Activated T-helper 1 cell treated with anti-CD3 and anti-CD28 coated beads, Interleukin-12 subunit alpha, Interleukin-12 subunit beta, Interleukin-2, Interleukin-4 antibody, amounts not matched to agents 30 ng/mL and 10 ng/mL and 1 ng/mL, durations not matched to agents 14 hours and 24 hours and 36 hours (primary cell): ENCODE data around the gene EXOG. TPM values are rescaled to one million over a fixed set of nuclear protein-coding genes. Genes with fewer than 3 reads are reported as not detected.

Experiments used
- DNase-seq: peaks from one replicate; pipeline ENCODE4 v3.0.0; 2021; ENCODE audit warnings: low spot score
- H3K27ac Mint-ChIP-seq: one replicate; pipeline ENCODE4 v1.8.0; 2021; ENCODE audit warnings: mild to moderate bottlenecking, mixed read lengths
- H3K27me3 Mint-ChIP-seq: one replicate; pipeline ENCODE4 v1.8.0; 2022; ENCODE audit warnings: mild to moderate bottlenecking, moderate library complexity, mixed read lengths; ENCODE audit not compliant: insufficient read depth
- H3K36me3 Mint-ChIP-seq: one replicate; pipeline ENCODE4 v1.8.0; 2021; ENCODE audit warnings: low read depth, mixed read lengths
- H3K4me1 Mint-ChIP-seq: one replicate; pipeline ENCODE4 v1.8.0; 2021; ENCODE audit warnings: low read depth, mixed read lengths
- H3K4me3 Mint-ChIP-seq: one replicate; pipeline ENCODE4 v1.8.0; 2021; ENCODE audit warnings: mild to moderate bottlenecking, moderate library complexity, mixed read lengths
- H3K9me3 Mint-ChIP-seq: one replicate; pipeline ENCODE4 v1.8.0; 2021; ENCODE audit warnings: mixed read lengths
- intact Hi-C: fragments of 100-400 bp; cut with micrococcal nuclease; formaldehyde crosslinking; loops from one replicate; pipeline ENCODE4 v1.15.1; 2024
- total RNA-seq: library from RNA; stranded (reverse); gene quantifications from 2 replicates; pipeline ENCODE4 v1.2.3, GENCODE V29; 2022

EXOG gene
- total RNA-seq, 1 donor from 2014 or later: 21.6 TPM

- peaks cover 12% of the 10 kb centered on the region for H3K4me1 Mint-ChIP-seq
- H3K4me3 Mint-ChIP-seq: no peak overlapping the region
- intact Hi-C loops: no loop called here
- no peaks in the 10 kb centered on the region for H3K27me3 Mint-ChIP-seq
- no peak for DNase-seq
- H3K27ac Mint-ChIP-seq: no peak overlapping the region
- peaks cover 12% of the 10 kb centered on the region for H3K36me3 Mint-ChIP-seq
- no peaks in the 10 kb centered on the region for H3K9me3 Mint-ChIP-seq
These were observed 18.9 kb upstream of the EXOG start for GRCh38 chr3:38477057-38477820.

GRCh38 chr3:38477839-38478450 lies 18.2 kb upstream of the EXOG start:
- DNase-seq: no peak
- intact Hi-C loops: no loop called here
- no peaks in the 10 kb centered on the region for H3K27me3 Mint-ChIP-seq
- H3K27ac Mint-ChIP-seq: no peak overlapping the region
- no peaks in the 10 kb centered on the region for H3K9me3 Mint-ChIP-seq
- H3K4me3 Mint-ChIP-seq: no peak overlapping the region
- H3K36me3 Mint-ChIP-seq: peaks cover 15% of the 10 kb centered on the region
- peaks cover 7% of the 10 kb centered on the region for H3K4me1 Mint-ChIP-seq

GRCh38 chr3:38478901-38479300 lies 17.2 kb upstream of the EXOG start:
- Mint-ChIP-seq H3K4me1 (no peaks in the 10 kb centered on the region), H3K4me3 (no peak overlapping the region), H3K27me3 (no peaks in the 10 kb centered on the region), H3K36me3 (peaks cover 21% of the 10 kb centered on the region), H3K9me3 (no peaks in the 10 kb centered on the region), H3K27ac (no peak overlapping the region)
- DNase-seq: no peak
- intact Hi-C loops: no loop called here

GRCh38 chr3:38479431-38480092 lies 16.6 kb upstream of the EXOG start:
- Mint-ChIP-seq H3K4me3 (no peak overlapping the region), H3K4me1 (no peaks in the 10 kb centered on the region)
- peak; percentile 21 for DNase-seq

GRCh38 chr3:38480093-38480445 lies 16.1 kb upstream of the EXOG start:
- no peaks in the 10 kb centered on the region for H3K27me3 Mint-ChIP-seq

More at GRCh38 chr3:38479431-38480092, 16.6 kb upstream of the EXOG start:
- Mint-ChIP-seq H3K36me3 (peaks cover 21% of the 10 kb centered on the region), H3K27me3 (no peaks in the 10 kb centered on the region), H3K9me3 (no peaks in the 10 kb centered on the region), H3K27ac (no peak overlapping the region)
- intact Hi-C loops: loop anchor here (1.0 to 5.0 kb wide), 5 partner anchors 133 to 622 kb away; partner anchors contain the start of genes ACAA1, MYD88 and XYLB

GRCh38 chr3:38480930-38481329 lies 15.2 kb upstream of the EXOG start:
- intact Hi-C loops: loop anchor here (1.0 to 5.0 kb wide), 5 partner anchors 135 to 624 kb away; partner anchors contain the start of genes ACAA1, MYD88 and XYLB
- Mint-ChIP-seq H3K9me3 (no peaks in the 10 kb centered on the region), H3K27me3 (no peaks in the 10 kb centered on the region), H3K4me3 (no peak overlapping the region), H3K36me3 (peaks cover 25% of the 10 kb centered on the region), H3K27ac (no peak overlapping the region), H3K4me1 (no peaks in the 10 kb centered on the region)
- DNase-seq: no peak

More at GRCh38 chr3:38480093-38480445, 16.1 kb upstream of the EXOG start:
- Mint-ChIP-seq H3K9me3 (no peaks in the 10 kb centered on the region), H3K4me3 (no peak overlapping the region), H3K36me3 (peaks cover 25% of the 10 kb centered on the region), H3K27ac (no peak overlapping the region), H3K4me1 (no peaks in the 10 kb centered on the region)
- no peak for DNase-seq
- intact Hi-C loops: loop anchor here (1.0 to 5.0 kb wide), 5 partner anchors 134 to 623 kb away; partner anchors contain the start of genes ACAA1, MYD88 and XYLB

GRCh38 chr3:38482951-38483350 lies 13.2 kb upstream of the EXOG start:
- Mint-ChIP-seq H3K27ac (no peak overlapping the region), H3K27me3 (no peaks in the 10 kb centered on the region), H3K36me3 (peaks cover 27% of the 10 kb centered on the region), H3K4me1 (peaks cover 16% of the 10 kb centered on the region), H3K4me3 (no peak overlapping the region), H3K9me3 (no peaks in the 10 kb centered on the region)
- no peak for DNase-seq
- intact Hi-C loops: loop anchor here (5.0 kb wide), 2 partner anchors 346 to 626 kb away; partner anchors contain the start of genes ACAA1 and MYD88

- intact Hi-C loops: no loop called here
- DNase-seq: no peak
- Mint-ChIP-seq H3K4me1 (peaks cover 16% of the 10 kb centered on the region), H3K36me3 (peaks cover 14% of the 10 kb centered on the region), H3K9me3 (no peaks in the 10 kb centered on the region), H3K27me3 (no peaks in the 10 kb centered on the region), H3K4me3 (no peak overlapping the region), H3K27ac (no peak overlapping the region)
These were observed 8.8 kb upstream of the EXOG start for GRCh38 chr3:38487323-38487722.

GRCh38 chr3:38488949-38489348 lies 7.2 kb upstream of the EXOG start:
- no peaks in the 10 kb centered on the region for H3K27me3 Mint-ChIP-seq
- H3K27ac Mint-ChIP-seq: no peak overlapping the region
- no peak for DNase-seq
- H3K9me3 Mint-ChIP-seq: no peaks in the 10 kb centered on the region
- no peak overlapping the region for H3K4me3 Mint-ChIP-seq
- intact Hi-C loops: no loop called here
- peaks cover 6% of the 10 kb centered on the region for H3K36me3 Mint-ChIP-seq
- peaks cover 16% of the 10 kb centered on the region for H3K4me1 Mint-ChIP-seq

GRCh38 chr3:38489766-38490165 lies 6.4 kb upstream of the EXOG start:
- H3K27me3 Mint-ChIP-seq: no peaks in the 10 kb centered on the region
- DNase-seq: no peak
- no peak overlapping the region for H3K4me3 Mint-ChIP-seq
- no peak overlapping the region for H3K27ac Mint-ChIP-seq
- no peaks in the 10 kb centered on the region for H3K9me3 Mint-ChIP-seq
- peaks cover 16% of the 10 kb centered on the region for H3K4me1 Mint-ChIP-seq
- H3K36me3 Mint-ChIP-seq: peaks cover 5% of the 10 kb centered on the region
- intact Hi-C loops: loop anchor here (10.0 kb wide), 1 partner anchor 895 kb away; the partner anchor contains the start of gene SLC25A38

GRCh38 chr3:38490281-38491030 lies 5.7 kb upstream of the EXOG start:
- Mint-ChIP-seq H3K9me3 (no peaks in the 10 kb centered on the region), H3K4me3 (no peak overlapping the region), H3K27ac (no peak overlapping the region), H3K4me1 (peaks cover 16% of the 10 kb centered on the region), H3K27me3 (no peaks in the 10 kb centered on the region), H3K36me3 (peaks cover 2% of the 10 kb centered on the region)
- intact Hi-C loops: loop anchor here (10.0 kb wide), 1 partner anchor 894 kb away; the partner anchor contains the start of gene SLC25A38
- no peak for DNase-seq

GRCh38 chr3:38491215-38491614 lies 4.9 kb upstream of the EXOG start:
- peaks cover 2% of the 10 kb centered on the region for H3K36me3 Mint-ChIP-seq
- no peak overlapping the region for H3K27ac Mint-ChIP-seq
- no peaks in the 10 kb centered on the region for H3K9me3 Mint-ChIP-seq
- intact Hi-C loops: loop anchor here (10.0 kb wide), 1 partner anchor 894 kb away; the partner anchor contains the start of gene SLC25A38
- no peak overlapping the region for H3K4me3 Mint-ChIP-seq
- peaks cover 19% of the 10 kb centered on the region for H3K4me1 Mint-ChIP-seq
- H3K27me3 Mint-ChIP-seq: no peaks in the 10 kb centered on the region
- DNase-seq: no peak
